HG03066 (cell line): ENCODE data around the gene ZBTB17.
"Not testable (repeated sequence)": the region's sequence is repeated elsewhere in the genome, so short reads cannot be mapped to it uniquely, and the experiment has no call there.

Source experiments
- ATAC-seq: cut with Tn5 transposase; IDR thresholded peaks from one replicate; pipeline ENCODE4 v1.9.1; 2021; ENCODE audit warnings: low read depth; ENCODE audit not compliant: unreplicated experiment

Gene ZBTB17

DNA sequence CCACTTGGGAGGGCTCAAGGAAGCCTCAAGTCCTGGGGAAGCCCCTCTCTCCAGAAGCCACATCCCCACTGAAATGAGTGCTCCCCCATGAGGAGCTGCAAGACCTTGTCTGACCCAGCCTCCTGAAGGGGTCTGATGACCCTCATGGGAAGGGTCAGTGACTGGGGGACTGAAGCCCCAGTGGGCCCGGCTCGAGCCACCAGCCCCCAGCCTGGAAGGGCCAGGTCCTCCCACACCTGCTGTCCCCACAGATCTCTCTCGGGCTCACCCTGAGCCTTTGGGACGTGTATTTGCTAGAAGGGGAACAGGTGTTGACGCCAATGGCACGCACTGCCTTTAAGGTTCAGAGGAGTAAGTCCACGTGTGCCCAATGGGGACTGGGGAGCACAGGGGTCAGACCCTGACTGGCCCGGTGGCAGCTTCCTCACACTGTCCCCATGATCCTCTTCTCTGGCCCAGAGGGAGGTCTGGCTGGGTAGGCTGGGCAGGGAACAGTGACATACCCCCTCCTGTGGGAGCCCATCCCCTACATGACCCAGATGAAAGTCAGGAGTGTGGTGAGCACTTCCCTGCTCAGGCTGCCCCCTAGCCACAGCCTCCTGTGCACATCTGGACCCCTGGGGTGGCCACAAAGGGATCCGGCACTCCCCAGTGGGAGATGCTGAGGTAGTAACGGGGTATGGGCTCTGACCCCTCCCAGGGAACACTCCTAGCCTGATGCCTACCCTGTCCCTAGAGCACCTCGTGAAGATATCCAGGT lies 15.7 kb upstream of the ZBTB17 start:
- no peak for ATAC-seq

- ATAC-seq, result no peak
Measured at GRCh38 chr1:15989776-15990175, 13.9 kb upstream of the ZBTB17 start.

DNA sequence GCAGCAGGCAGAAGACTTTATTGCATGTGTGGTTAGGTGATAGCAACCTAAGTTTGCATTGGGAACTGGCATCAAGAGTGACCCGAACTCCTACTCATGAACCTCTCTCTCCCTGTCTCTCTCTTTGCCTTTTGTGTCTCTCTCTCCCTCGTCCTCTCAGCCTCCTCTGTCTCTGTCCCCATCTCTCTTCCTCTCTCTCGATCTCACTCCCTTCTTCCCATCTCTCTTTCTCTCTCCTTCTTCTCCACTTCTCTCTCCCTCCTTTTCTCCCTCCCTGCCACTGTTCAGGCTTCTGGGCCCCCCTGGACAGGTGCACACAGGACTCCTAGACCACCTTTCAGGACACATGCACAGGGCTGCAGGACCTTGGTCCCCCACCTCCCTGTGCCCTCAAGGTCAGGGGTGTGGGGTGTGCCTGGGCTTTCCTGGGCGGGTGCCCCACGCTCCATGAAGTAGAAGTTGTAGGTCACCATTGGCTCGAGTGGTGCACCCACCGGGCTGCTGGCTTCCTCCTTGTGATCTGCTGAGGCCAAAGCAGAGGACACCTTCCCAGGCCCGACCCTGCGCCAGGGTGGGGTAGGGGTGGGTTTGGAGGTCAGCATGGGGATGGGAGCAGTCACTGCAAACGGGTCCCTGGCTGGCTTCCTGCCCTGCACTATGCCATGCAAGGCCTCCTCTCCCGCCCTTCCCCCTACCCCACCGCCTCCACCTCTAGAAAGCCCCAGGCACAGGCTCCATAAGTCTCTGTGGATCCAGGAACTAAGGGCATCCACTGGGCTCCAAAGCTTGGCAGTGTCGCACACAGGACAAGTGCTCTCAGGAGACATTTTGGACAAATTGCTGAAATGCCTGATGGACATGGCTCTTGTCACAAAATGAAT lies 13.2 kb upstream of the ZBTB17 start:
- no peak for ATAC-seq

DNA sequence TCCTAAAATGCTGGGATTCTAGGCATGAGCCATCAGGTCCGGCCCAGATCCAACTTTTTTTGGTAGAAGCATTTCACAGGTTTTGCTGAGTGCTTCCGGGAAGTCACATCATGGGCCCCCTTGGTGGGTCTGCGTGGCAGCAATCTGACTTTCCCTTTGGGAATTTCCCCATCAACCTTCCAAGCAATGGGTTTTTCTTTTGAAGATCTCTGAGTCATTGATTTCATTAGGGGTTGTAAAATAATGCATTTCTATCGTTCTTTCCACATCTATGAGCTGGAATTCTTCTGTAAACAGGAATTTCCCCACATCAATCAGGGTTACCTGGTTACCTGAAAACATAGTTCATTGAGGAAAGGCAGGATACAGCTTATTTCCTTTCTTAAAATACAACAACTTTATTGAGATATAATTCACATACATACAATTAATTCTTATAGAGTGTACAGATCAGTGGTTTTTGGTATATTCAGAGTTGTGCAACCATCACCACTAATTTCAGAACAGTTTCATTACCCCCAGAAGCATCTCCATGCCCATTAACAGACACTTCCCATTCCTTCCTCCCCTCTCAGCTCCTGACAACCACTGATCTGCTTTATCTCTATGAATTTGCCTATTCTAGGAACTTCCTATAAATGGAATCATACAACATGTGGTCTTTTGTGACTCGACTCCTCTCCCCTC lies 9.9 kb upstream of the ZBTB17 start:
- no peak for ATAC-seq

DNA sequence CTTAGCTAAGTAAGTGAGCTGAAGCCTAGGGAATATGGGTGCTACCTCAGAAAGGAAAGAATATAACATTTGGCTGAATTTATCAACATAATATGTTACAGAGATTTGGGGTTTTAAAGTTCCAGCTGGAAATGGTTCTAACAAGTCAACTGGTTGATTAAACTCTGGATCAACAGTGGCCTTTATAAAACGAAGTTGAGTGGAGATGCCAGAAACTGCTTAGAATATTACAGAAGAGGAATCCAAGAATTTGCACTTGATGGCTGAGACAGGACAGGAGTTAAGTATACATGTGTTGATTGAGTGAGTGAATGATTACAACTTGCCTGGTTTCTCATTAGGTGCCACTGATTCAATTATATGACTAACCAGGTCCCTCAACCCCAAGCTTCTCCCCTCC lies 7.4 kb upstream of the ZBTB17 start:
- no peak for ATAC-seq

GRCh38 chr1:15981679-15982078 lies 5.8 kb upstream of the ZBTB17 start:
- ATAC-seq, result no peak

DNA sequence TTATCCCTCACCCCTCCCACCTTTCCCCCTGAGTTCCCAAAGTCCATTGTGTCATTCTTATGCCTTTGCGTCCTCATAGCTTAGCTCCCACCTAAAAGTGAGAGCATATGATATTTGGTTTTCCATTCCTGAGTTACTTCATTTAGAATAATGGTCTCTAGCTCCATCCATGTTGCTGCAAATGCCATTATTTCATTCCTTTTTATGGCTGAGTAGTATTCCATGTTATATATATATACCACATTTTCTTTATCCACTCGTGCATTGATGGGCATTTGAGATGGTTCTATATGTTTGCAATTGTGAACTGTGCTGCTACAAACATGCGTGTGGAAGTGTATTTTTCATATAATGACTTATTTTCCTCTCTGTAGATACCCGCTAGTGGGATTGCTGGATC lies 2.0 kb upstream of the ZBTB17 start:
- not testable (repeated sequence) for ATAC-seq

DNA sequence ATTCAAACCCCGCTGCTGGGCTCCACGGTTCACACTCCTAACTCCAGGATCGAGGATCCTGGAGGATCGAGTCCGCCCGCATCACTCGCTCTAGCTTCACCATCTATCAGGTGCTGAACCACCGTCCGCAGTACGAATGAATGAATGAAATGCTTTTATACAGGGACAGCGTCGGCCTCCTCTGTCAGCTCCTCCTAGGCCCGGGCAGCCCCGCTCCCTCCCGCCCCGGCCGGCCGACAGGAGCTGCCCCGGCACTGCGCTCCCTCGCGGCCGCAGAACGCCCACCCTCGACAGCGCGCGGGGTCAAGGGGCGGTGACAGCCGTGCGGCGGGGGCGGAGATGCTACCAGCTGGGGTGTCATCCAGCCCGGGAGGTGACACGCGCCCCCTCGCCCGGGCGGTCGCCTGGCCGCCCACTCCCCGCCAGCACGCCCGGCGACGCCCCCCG lies 520 bp downstream of the ZBTB17 start:
- peak; percentile 60 for ATAC-seq

DNA sequence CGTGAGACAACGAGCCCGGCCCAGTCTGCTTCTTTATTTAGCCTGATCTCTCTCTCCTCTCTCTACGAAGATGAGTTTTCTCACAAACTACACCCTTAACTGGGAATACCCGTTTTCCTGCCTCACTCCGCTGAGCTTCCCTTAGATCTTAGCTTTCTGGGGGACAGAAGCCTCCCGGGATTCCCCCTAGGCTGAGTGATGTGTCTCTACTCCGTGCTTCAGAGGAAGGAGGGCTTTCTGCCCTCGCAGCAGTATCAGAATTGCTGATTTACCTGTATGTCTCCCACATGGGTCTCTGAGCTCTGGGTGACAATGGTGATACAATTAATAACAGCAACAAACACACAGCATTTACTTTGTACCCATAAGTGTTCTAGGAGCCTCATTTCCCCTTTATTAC lies 1.0 kb downstream of the ZBTB17 start:
- ATAC-seq, result peak; percentile 37

GRCh38 chr1:15973772-15974171 lies 2.1 kb downstream of the ZBTB17 start:
- no peak for ATAC-seq

DNA sequence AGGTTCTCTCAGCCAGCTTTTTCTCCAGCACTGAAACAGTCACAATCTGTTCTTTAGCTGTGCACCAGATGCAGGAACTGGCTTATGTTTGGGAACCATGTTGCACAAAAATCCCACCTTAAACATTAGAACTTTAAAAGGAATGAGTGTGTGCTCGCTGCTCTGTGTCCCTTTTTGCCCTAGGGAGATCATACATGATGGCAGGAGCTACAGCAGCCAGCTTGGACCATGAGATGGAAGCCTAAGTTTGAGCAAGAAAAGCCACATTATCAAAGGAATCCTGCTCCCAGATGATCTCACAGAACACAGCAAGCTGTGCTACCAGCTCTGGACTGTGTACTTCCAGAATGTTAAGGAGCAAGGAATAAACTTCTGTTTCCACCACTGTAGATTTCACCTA lies 3.5 kb downstream of the ZBTB17 start:
- ATAC-seq, result no peak

DNA sequence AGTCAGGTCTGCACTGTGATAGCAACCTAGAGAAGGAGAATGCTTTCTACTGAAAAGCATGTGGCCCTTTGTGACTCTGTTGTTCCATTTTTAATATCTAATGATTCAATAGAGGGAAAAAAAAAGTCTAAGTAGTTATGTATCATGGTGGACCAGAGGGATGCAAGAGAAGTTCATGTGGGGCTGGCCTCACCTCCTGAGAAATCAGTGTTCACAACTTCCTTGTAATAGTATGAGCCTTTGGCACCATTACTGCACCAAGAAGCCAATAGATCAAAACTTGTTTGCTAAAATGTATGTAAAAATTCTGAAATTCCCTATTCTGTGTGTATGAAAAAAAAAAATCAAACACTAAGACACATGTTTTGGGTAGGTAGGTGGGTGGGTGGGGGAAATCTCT lies 5.0 kb downstream of the ZBTB17 start:
- no peak for ATAC-seq

- no peak for ATAC-seq
Measured at GRCh38 chr1:15969321-15969880, 6.5 kb downstream of the ZBTB17 start.

DNA sequence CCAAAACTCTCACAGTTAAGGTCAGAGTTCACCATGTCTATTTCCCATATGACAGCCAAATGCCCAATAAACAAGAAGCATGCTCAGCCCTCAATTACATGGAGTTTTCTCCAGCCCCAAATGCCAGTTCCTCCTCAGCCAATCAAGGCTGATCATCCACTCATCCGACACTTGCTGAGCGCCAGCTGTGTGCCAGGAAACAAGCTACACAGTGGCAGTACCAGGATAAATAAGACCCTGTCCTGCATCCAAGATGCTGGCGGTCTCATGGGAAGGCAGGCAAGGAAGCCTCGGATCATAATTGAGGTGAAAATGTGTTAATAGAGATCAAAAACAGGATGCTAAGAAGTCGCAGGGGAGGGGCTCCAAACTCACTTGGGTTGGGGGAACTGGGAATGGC lies 7.7 kb downstream of the ZBTB17 start:
- no peak for ATAC-seq

GRCh38 chr1:15966956-15967344 lies 9.0 kb downstream of the ZBTB17 start:
- ATAC-seq, result no peak

DNA sequence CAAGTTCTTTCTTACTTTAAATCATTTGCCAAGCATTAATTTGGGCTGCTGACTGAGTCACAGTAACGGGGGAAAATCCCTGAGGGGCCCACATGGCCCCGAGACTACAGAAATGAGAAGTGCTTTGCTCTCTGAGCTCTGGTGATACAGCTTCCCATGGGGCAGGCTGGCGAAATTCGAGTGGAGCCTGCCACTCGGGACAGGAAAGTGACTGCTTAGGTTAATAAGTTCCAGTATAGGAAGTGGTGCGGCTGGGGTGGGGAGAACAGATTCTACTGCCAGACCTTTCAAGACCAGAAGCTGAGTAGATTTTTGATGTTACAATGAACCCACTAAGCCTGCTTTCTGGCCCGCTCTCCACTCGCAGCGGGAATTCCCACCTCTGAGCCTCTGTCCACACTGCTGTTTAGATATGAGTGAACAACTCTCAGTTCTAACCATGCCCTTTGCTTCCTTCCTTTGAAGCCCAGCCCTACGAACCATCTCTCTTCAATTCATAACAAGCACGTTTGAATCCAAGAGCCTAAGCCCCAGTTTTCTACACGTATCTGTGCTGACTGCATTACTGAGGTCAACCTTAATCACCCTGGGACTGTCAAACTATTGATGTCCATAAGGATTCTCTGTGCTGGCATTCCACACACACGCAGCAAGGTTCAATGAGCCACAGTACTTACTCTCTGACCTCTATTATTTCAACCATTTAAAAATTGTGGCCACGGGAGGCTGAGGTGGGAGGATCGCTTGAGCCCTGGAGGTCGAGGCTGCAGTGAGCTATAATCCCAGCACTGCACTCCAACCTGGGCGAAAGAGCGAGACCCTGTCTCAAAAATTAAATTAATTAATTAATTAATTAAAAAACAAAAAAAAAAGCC lies 9.6 kb downstream of the ZBTB17 start:
- ATAC-seq, result peak; percentile 71

- ATAC-seq, result no peak
Measured at GRCh38 chr1:15965228-15965767, 10.6 kb downstream of the ZBTB17 start.

DNA sequence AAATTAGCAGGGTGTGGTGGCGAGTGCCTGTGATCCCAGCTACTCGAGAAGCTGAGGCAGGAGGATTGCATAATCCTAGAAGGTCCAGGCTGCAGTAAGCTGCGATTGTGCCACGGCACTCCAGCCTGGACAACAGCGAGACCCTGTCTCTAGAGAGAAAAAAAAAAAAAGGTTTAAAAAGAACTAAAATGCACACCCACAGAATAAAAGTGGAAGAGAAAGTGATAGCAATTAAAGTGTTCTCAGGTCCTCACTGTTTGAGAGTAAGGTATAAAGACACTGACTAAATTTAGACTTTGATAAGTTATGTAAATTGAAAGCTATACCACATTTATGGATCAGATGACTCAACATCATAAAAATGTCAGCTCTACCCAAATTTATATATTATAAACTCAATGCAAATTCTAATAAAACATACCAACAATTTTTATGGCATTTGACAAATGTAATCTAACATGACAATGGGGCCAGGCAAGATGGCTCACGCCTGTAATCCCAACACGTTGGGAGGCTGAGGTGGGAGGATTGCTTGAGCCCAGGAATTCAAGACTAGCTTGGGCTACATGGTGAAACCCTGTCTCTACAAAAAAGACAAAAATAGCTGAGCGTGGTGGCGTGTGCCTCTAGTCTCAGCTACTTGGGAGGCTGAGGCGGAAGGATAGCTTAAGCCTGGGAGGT lies 11.8 kb downstream of the ZBTB17 start:
- no peak for ATAC-seq

- ATAC-seq, result no peak
Measured at GRCh38 chr1:15963363-15963967, 12.4 kb downstream of the ZBTB17 start.
